Mucosa of rectum (tissue), 2 donors: ENCODE results near the gene MC5R.

Experiments used
- H3K27ac ChIP-seq, 2 donors: one replicate each; pipeline ENCODE4 v1.7.0; 2013; ENCODE audit warnings: inconsistent platforms in 2 of 2, low read depth in 2 of 2, low read length in 2 of 2
- H3K27me3 ChIP-seq, 2 donors: one replicate each; pipeline ENCODE4 v1.7.0; 2013; ENCODE audit warnings: low read length in 2 of 2; ENCODE audit not compliant: control insufficient read depth in 2 of 2, insufficient read depth in 2 of 2
- H3K36me3 ChIP-seq, 2 donors: one replicate each; pipeline ENCODE4 v1.7.0; 2013; ENCODE audit warnings: low read length in 2 of 2; ENCODE audit not compliant: control insufficient read depth in 2 of 2, insufficient read depth in 2 of 2
- H3K4me1 ChIP-seq, 2 donors: one replicate each; pipeline ENCODE4 v1.7.0; 2013; ENCODE audit warnings: low read length in 2 of 2, mild to moderate bottlenecking in 1 of 2; ENCODE audit not compliant: control insufficient read depth in 2 of 2, insufficient read depth in 2 of 2
- H3K4me3 ChIP-seq, 2 donors: one replicate each; pipeline ENCODE4 v1.7.0; 2013; ENCODE audit warnings: low read length in 2 of 2
- H3K9ac ChIP-seq, 2 donors: one replicate each; pipeline ENCODE4 v1.7.0; 2013; ENCODE audit warnings: low read length in 2 of 2, low read depth in 1 of 2, mild to moderate bottlenecking in 1 of 2
- H3K9me3 ChIP-seq, 2 donors: one replicate each; pipeline ENCODE4 v1.7.0; 2013; ENCODE audit warnings: low read length in 2 of 2; ENCODE audit not compliant: control insufficient read depth in 2 of 2
- donor health status: healthy.
- donor health status: Normal muscosa, but diverticular disease.

MC5R gene

GRCh38 chr18:13808294-13809042, 15.5 kb upstream of the MC5R start:
- Histone ChIP-seq H3K27ac (peak overlapping the region; percentile 50 to 57), H3K27me3 (no peaks in the 10 kb centered on the region), H3K4me3 (no peak overlapping the region), H3K9ac (no peak overlapping the region), H3K36me3 (no peaks in the 10 kb centered on the region), H3K9me3 (no peaks in the 10 kb centered on the region), H3K4me1 (peaks cover 13 to 18% of the 10 kb centered on the region in 2 donors)

- Histone ChIP-seq H3K27ac (peak overlapping the region; percentile 57 to 69), H3K9me3 (no peaks in the 10 kb centered on the region), H3K4me1 (peaks cover 13 to 18% of the 10 kb centered on the region in 2 donors), H3K4me3 (no peak overlapping the region), H3K36me3 (no peaks in the 10 kb centered on the region), H3K9ac (no peak overlapping the region), H3K27me3 (no peaks in the 10 kb centered on the region)
These were observed 14.9 kb upstream of the MC5R start for GRCh38 chr18:13809043-13809430.

GRCh38 chr18:13809531-13810255, 14.3 kb upstream of the MC5R start:
- H3K9ac ChIP-seq, result no peak overlapping the region

GRCh38 chr18:13810950-13811485, 12.9 kb upstream of the MC5R start:
- H3K36me3 ChIP-seq, result no peaks in the 10 kb centered on the region
- H3K9ac ChIP-seq, result no peak overlapping the region
- H3K4me3 ChIP-seq, result no peak overlapping the region
- no peak overlapping the region for H3K27ac ChIP-seq
- H3K4me1 ChIP-seq, result peaks cover 13 to 18% of the 10 kb centered on the region in 2 donors
- no peaks in the 10 kb centered on the region for H3K27me3 ChIP-seq
- H3K9me3 ChIP-seq, result no peaks in the 10 kb centered on the region

More at GRCh38 chr18:13809531-13810255, 14.3 kb upstream of the MC5R start:
- H3K4me3 ChIP-seq, result peak overlapping the region in 1 of 2 donors; percentile 20
- H3K27ac ChIP-seq, result peak overlapping the region; percentile 57 to 69
- H3K9me3 ChIP-seq, result no peaks in the 10 kb centered on the region
- H3K27me3 ChIP-seq, result no peaks in the 10 kb centered on the region
- peaks cover 13 to 18% of the 10 kb centered on the region in 2 donors for H3K4me1 ChIP-seq
- H3K36me3 ChIP-seq, result no peaks in the 10 kb centered on the region

GRCh38 chr18:13811993-13812392, 12.0 kb upstream of the MC5R start:
- Histone ChIP-seq H3K9ac (no peak overlapping the region), H3K9me3 (no peaks in the 10 kb centered on the region), H3K4me3 (no peak overlapping the region), H3K4me1 (peaks cover 13 to 18% of the 10 kb centered on the region in 2 donors), H3K27ac (no peak overlapping the region), H3K36me3 (no peaks in the 10 kb centered on the region), H3K27me3 (no peaks in the 10 kb centered on the region)

- no peaks in the 10 kb centered on the region for H3K27me3 ChIP-seq
- H3K9me3 ChIP-seq, result no peaks in the 10 kb centered on the region
- H3K4me1 ChIP-seq, result peaks cover 9 to 14% of the 10 kb centered on the region in 2 donors
- H3K9ac ChIP-seq, result no peak overlapping the region
- H3K27ac ChIP-seq, result no peak overlapping the region
- no peaks in the 10 kb centered on the region for H3K36me3 ChIP-seq
- H3K4me3 ChIP-seq, result no peak overlapping the region
These were observed 10.6 kb upstream of the MC5R start for GRCh38 chr18:13813271-13813849.

GRCh38 chr18:13826209-13826608, 2.3 kb downstream of the MC5R start:
- Histone ChIP-seq H3K9me3 (no peaks in the 10 kb centered on the region), H3K27ac (no peak overlapping the region), H3K4me3 (no peak overlapping the region), H3K36me3 (no peaks in the 10 kb centered on the region), H3K27me3 (peaks cover 15 to 23% of the 10 kb centered on the region in 2 donors), H3K9ac (no peak overlapping the region), H3K4me1 (peaks cover 0 to 3% of the 10 kb centered on the region in 2 donors)

- Histone ChIP-seq H3K9me3 (no peaks in the 10 kb centered on the region), H3K4me3 (no peak overlapping the region), H3K9ac (no peak overlapping the region), H3K27me3 (peaks cover 0 to 12% of the 10 kb centered on the region in 2 donors), H3K27ac (no peak overlapping the region), H3K4me1 (no peaks in the 10 kb centered on the region), H3K36me3 (no peaks in the 10 kb centered on the region)
These were observed 8.0 kb downstream of the MC5R start for GRCh38 chr18:13831864-13832508.

GRCh38 chr18:13834496-13835015, 10.6 kb downstream of the MC5R start:
- Histone ChIP-seq H3K9me3 (no peaks in the 10 kb centered on the region), H3K36me3 (no peaks in the 10 kb centered on the region), H3K9ac (no peak overlapping the region), H3K4me1 (no peaks in the 10 kb centered on the region), H3K27me3 (peaks cover 0 to 6% of the 10 kb centered on the region in 2 donors), H3K4me3 (no peak overlapping the region), H3K27ac (no peak overlapping the region)
